MM.1S (cell line): ENCODE results near the gene ADAMTSL1.

Experiments
- DNase-seq: peaks from one replicate; pipeline ENCODE4 v3.0.0-alpha.2; 2015
- H2AFZ ChIP-seq: fragments of 300-600 bp; sonication (generic); 2 replicates; pipeline ENCODE4 v1.6.0; 2016; ENCODE audit warnings: antibody characterized with exemption, low read length
- H3F3A ChIP-seq: fragments of 300-600 bp; sonication (generic); 2 replicates; pipeline ENCODE4 v1.6.1; 2016; ENCODE audit warnings: mild to moderate bottlenecking, antibody characterized with exemption, low read length, moderate library complexity, mixed read lengths; ENCODE audit not compliant: insufficient read depth
- H3K27ac ChIP-seq: fragments of 300-600 bp; sonication (generic); 2 replicates; pipeline ENCODE4 v1.5.1; 2016; ENCODE audit warnings: mild to moderate bottlenecking, low read length
- H3K27me3 ChIP-seq: fragments of 300-600 bp; sonication (generic); replicated peaks from 2 replicates; pipeline ENCODE4 v1.6.0; 2016; ENCODE audit warnings: low read length; ENCODE audit not compliant: insufficient read depth
- H3K36me3 ChIP-seq: fragments of 300-600 bp; sonication (generic); replicated peaks from 2 replicates; pipeline ENCODE4 v1.6.1; 2016; ENCODE audit warnings: mild to moderate bottlenecking, low read length, mixed read lengths; ENCODE audit not compliant: insufficient read depth
- H3K4me1 ChIP-seq: fragments of 300-600 bp; sonication (generic); 2 replicates; pipeline ENCODE4 v1.6.1; 2016; ENCODE audit warnings: low read length, mixed read lengths
- H3K4me2 ChIP-seq: fragments of 300-600 bp; sonication (generic); 2 replicates; pipeline ENCODE4 v1.6.0; 2016; ENCODE audit warnings: low read depth, low read length
- H3K4me3 ChIP-seq: fragments of 300-600 bp; sonication (generic); 2 replicates; pipeline ENCODE4 v1.5.1; 2016; ENCODE audit warnings: low read length, mixed read lengths
- H3K79me2 ChIP-seq: fragments of 300-600 bp; sonication (generic); 2 replicates; pipeline ENCODE4 v1.6.1; 2016; ENCODE audit warnings: mixed run types, low read length, mixed read lengths
- H3K9ac ChIP-seq: fragments of 300-600 bp; sonication (generic); 2 replicates; pipeline ENCODE4 v1.6.1; 2016; ENCODE audit warnings: low read length, mixed read lengths
- H3K9me2 ChIP-seq: fragments of 300-600 bp; sonication (generic); replicated peaks from 2 replicates; pipeline ENCODE4 v1.6.1; 2016; ENCODE audit warnings: mild to moderate bottlenecking, low read length, mixed read lengths; ENCODE audit not compliant: insufficient read depth
- H3K9me3 ChIP-seq: fragments of 300-600 bp; sonication (generic); replicated peaks from 2 replicates; pipeline ENCODE4 v1.6.1; 2016; ENCODE audit warnings: mild to moderate bottlenecking, low read length, mixed read lengths; ENCODE audit not compliant: insufficient read depth
- H4K20me1 ChIP-seq: fragments of 300-600 bp; sonication (generic); 2 replicates; pipeline ENCODE4 v1.6.1; 2016; ENCODE audit warnings: mild to moderate bottlenecking, low read length, moderate library complexity, mixed read lengths; ENCODE audit not compliant: insufficient read depth
- EZH2 ChIP-seq: fragments of 300-600 bp; sonication (generic); optimal IDR thresholded peaks from 2 replicates; pipeline ENCODE3; 2017; ENCODE audit warnings: low read depth, mild to moderate bottlenecking, antibody characterized with exemption, low read length, mixed read lengths
- EZH2phosphoT487 ChIP-seq: fragments of 300-600 bp; sonication (generic); IDR thresholded peaks from 2 replicates; pipeline ENCODE4 v1.6.1; 2018; ENCODE audit warnings: antibody characterized with exemption, low read length
- TF ChIP-seq, protein P1 (sequence below): fragments of 300-600 bp; sonication (generic); IDR thresholded peaks from 2 replicates; pipeline ENCODE4 v1.5.1; 2016; ENCODE audit warnings: antibody characterized with exemption, low read length, mixed read lengths

Gene ADAMTSL1

DNA sequence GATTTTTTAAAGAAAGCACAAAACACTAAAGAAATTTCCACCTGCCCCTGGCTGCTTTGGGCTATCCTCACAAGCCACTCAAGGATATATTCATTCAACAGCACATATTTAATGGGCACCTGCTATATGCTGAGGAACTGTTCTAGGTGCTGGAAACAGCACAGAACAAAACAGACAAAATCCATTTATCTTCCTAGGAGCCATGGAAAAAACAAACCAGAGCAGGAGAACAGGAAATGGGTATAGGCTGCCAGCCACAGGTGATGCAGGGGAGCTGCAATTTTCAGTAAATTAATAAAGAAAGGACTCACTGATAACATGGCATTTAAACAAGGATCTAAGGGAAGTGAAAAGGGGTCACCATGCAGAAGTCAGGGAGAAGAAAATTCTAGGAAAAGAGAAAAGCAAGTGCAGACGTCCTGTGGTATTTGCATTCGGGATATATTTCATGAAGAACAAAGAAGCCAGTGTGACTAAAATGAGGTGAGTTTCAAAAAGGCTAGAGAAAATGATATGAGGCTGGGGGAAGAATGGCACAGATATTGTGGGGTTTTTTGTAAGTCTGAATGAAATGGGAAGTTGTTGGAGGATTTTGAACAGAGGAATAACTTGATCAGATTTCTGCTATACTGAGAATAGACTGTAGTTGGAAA is 152.2 kb downstream of the ADAMTSL1 start:
- Histone ChIP-seq H3K4me3 (no peak overlapping the region), H3K4me2 (no peak overlapping the region), H3K9me3 (no peaks in the 10 kb centered on the region), H4K20me1 (no peaks in the 10 kb centered on the region), H3K9me2 (no peaks in the 10 kb centered on the region), H3F3A (no peaks in the 10 kb centered on the region), H3K4me1 (no peaks in the 10 kb centered on the region), H2AFZ (no peak overlapping the region), H3K9ac (no peak overlapping the region), H3K27ac (no peak overlapping the region), H3K27me3 (no peaks in the 10 kb centered on the region), H3K36me3 (no peaks in the 10 kb centered on the region), H3K79me2 (no peaks in the 10 kb centered on the region)
- DNase-seq = no peak
- TF ChIP-seq EZH2 (no peak), EZH2phosphoT487 (no peak)
- TF ChIP-seq, protein P1, sequence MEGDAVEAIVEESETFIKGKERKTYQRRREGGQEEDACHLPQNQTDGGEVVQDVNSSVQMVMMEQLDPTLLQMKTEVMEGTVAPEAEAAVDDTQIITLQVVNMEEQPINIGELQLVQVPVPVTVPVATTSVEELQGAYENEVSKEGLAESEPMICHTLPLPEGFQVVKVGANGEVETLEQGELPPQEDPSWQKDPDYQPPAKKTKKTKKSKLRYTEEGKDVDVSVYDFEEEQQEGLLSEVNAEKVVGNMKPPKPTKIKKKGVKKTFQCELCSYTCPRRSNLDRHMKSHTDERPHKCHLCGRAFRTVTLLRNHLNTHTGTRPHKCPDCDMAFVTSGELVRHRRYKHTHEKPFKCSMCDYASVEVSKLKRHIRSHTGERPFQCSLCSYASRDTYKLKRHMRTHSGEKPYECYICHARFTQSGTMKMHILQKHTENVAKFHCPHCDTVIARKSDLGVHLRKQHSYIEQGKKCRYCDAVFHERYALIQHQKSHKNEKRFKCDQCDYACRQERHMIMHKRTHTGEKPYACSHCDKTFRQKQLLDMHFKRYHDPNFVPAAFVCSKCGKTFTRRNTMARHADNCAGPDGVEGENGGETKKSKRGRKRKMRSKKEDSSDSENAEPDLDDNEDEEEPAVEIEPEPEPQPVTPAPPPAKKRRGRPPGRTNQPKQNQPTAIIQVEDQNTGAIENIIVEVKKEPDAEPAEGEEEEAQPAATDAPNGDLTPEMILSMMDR = no peak

DNA sequence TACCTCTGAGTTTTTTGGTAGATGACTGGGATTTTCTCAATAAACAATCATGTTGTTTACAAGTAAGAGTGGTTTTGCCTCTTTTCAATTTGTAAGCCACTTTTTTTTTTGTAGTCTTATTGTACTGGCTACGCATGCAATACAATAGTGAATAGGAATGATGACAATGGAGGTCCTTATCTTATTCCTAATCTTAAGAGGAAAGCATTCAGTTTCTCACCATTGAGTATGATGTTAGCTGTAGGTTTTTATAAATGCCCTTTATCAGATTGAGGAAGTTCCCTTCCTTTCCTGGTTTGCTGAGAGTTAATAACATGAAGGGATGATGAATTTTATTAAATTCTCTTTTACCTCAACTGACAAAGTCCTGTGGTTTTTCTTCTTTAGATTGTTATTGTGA is 155.2 kb downstream of the ADAMTSL1 start:
- Histone ChIP-seq H4K20me1 (no peaks in the 10 kb centered on the region), H2AFZ (no peak overlapping the region), H3K4me2 (no peak overlapping the region), H3K79me2 (no peaks in the 10 kb centered on the region), H3K27ac (no peak overlapping the region), H3K36me3 (no peaks in the 10 kb centered on the region), H3K4me3 (no peak overlapping the region), H3K9me2 (no peaks in the 10 kb centered on the region), H3K9ac (no peak overlapping the region), H3K9me3 (no peaks in the 10 kb centered on the region), H3F3A (no peaks in the 10 kb centered on the region), H3K27me3 (no peaks in the 10 kb centered on the region), H3K4me1 (no peaks in the 10 kb centered on the region)
- TF ChIP-seq, protein P1 = no peak
- TF ChIP-seq EZH2phosphoT487 (no peak), EZH2 (no peak)
- no peak for DNase-seq

DNA sequence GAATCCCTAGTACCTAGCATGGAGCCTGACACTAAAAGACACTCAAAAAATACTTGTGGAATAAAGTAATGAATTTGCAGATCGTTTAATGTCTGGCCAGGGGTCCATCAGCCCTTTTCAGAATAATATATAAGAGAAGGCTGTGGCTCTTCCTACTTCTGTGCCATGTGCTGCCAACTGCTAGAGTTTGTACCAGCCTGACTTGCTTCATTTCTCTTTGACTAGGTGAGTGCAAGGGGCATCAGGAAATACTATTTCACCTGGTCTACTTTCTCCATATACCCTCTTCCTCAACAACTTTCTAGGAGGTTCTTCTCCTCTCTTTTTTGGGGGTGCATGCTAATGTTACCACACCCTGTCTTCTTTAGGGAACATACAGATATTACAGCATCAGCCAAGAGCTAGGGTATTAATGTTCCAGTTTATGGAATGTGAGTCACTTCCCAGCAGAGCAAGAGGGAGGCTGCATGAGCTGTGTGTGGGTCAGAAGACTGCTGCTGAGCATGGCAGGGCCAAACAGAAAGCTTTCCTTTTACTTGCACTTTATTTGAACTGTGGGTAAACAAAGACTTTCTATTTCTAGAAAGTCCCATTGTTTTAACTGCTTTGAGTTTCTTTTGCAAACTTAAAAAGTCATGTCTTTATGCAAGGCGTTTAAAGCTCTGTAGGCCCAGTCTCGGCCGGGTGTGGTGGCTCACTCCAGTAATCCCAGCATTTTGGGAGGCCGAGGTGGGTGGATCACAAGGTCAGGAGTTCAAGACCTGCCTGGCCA is 158.9 kb downstream of the ADAMTSL1 start:
- Histone ChIP-seq H3K9me3 (no peaks in the 10 kb centered on the region), H4K20me1 (no peaks in the 10 kb centered on the region), H3K36me3 (no peaks in the 10 kb centered on the region), H3K4me1 (no peaks in the 10 kb centered on the region), H2AFZ (no peak overlapping the region), H3K9me2 (no peaks in the 10 kb centered on the region), H3K27me3 (no peaks in the 10 kb centered on the region), H3K4me3 (no peak overlapping the region), H3K9ac (no peak overlapping the region), H3F3A (no peaks in the 10 kb centered on the region), H3K79me2 (no peaks in the 10 kb centered on the region), H3K4me2 (no peak overlapping the region), H3K27ac (no peak overlapping the region)
- TF ChIP-seq EZH2 (no peak), EZH2phosphoT487 (no peak)
- TF ChIP-seq, protein P1 = no peak
- no peak for DNase-seq
